ENCODE measurements around the gene PTPRM. TPM values are rescaled to one million over a fixed set of nuclear protein-coding genes. Genes with fewer than 3 reads are reported as not detected.

The PTPRM gene
- total RNA-seq, 1 experiment from 2014 or later = 14.5 TPM

- Histone ChIP-seq H3K4me1 (ENCODE audit: control insufficient read depth in 1 of 2, insufficient read depth in 2 of 2, low read length in 2 of 2) (no peaks in the 10 kb centered on the region), H3K4me2 (ENCODE audit: low read length) (no peak overlapping the region), H3K79me2 (ENCODE audit: insufficient read depth, low read length) (no peaks in the 10 kb centered on the region), H3K9me3 (ENCODE audit: control insufficient read depth in 1 of 2, insufficient read depth in 1 of 2, low read depth in 1 of 2, low read length in 2 of 2) (no peaks in the 10 kb centered on the region), H3K27me3 (ENCODE audit: insufficient read depth, low read length) (no peaks in the 10 kb centered on the region), H3K4me3 (replicated peaks in 1 of 2; ENCODE audit: low read depth in 1 of 2, low read length in 2 of 2) (no peak overlapping the region), H3K36me3 (ENCODE audit: control insufficient read depth in 1 of 2, insufficient read depth in 2 of 2, low read length in 2 of 2) (no peaks in the 10 kb centered on the region), H4K20me1 (ENCODE audit: insufficient read depth) (no peaks in the 10 kb centered on the region), H3K9ac (ENCODE audit: low read length) (no peak overlapping the region), H3K27ac (ENCODE audit: low read depth, low read length) (no peak overlapping the region), H3K9me2 (ENCODE audit: insufficient read depth) (no peaks in the 10 kb centered on the region), H2AFZ (ENCODE audit: low read depth, low read length, poor library complexity, severe bottlenecking) (no peak overlapping the region)
- intact Hi-C loops (cut with micrococcal nuclease) = loop anchor here (1.0 kb wide), 2 partner anchors 190 to 599 kb away; no protein-coding TSS in a partner anchor
- POLR2A ChIA-PET = no interaction called here
- CTCF ChIA-PET = interaction anchor here (0.7 to 1.8 kb wide), 19 partner anchors 9 to 691 kb away, joined by 3 to 9 read pairs (median 4); no protein-coding TSS in a partner anchor
- RAD21 ChIA-PET (ENCODE audit: low non-redundant PET in 1 of 2, low total read pairs in 2 of 2, uncharacterized antibody in 2 of 2, unreplicated experiment in 2 of 2) = interaction anchor here in 1 of 2 experiments (0.6 kb wide), 1 partner anchor 192 kb away, joined by 3 read pairs; no protein-coding TSS in a partner anchor
- DNase-seq (ENCODE audit: low read depth, low spot score) (peak; percentile 29), ATAC-seq (peak; percentile 89)
- no TSS peak for BruUV-seq (replicated peaks)
- TF ChIP-seq ELF1 (IDR thresholded peaks at IDR 0.05; ENCODE audit: borderline replicate concordance, low read depth) (no peak), ZFX (IDR thresholded peaks at IDR 0.05) (no peak), SRF (IDR thresholded peaks at IDR 0.05; ENCODE audit: low read depth) (no peak), FOSL1 (IDR thresholded peaks at IDR 0.05; ENCODE audit: low read depth) (no peak), POLR2AphosphoS5 (IDR thresholded peaks at IDR 0.05; ENCODE audit: low read depth, low read length) (no peak), CEBPB (IDR thresholded peaks at IDR 0.05; ENCODE audit: low read depth) (no peak), SIN3A (IDR thresholded peaks at IDR 0.05; ENCODE audit: low read depth) (no peak), SP1 (IDR thresholded peaks at IDR 0.05; ENCODE audit: low read depth) (no peak), RAD21 (IDR thresholded peaks at IDR 0.05; ENCODE audit: low read depth) (peak; percentile 71), CTCF (IDR thresholded peaks at IDR 0.05 in 2 of 3, conservative IDR thresholded peaks at IDR 0.05 in 1 of 3; ENCODE audit: borderline replicate concordance in 1 of 3, insufficient read depth in 1 of 3, low read depth in 2 of 3, low read length in 2 of 3) (peak; percentile 35 to 60 (median 56); a peak in 4 of 6 replicates), CBX3 (IDR thresholded peaks at IDR 0.05; ENCODE audit: low read depth) (no peak), JUND (IDR thresholded peaks at IDR 0.05) (no peak), REST (IDR thresholded peaks at IDR 0.05; ENCODE audit: low read depth) (no peak), POLR2A (IDR thresholded peaks at IDR 0.05; ENCODE audit: borderline replicate concordance, extremely low read depth, insufficient read depth, insufficient read length) (no peak), TCF7L2 (IDR thresholded peaks at IDR 0.05; ENCODE audit: borderline replicate concordance, extremely low read depth, insufficient read depth, insufficient read length) (no peak), MAX (IDR thresholded peaks at IDR 0.05) (no peak)
Observed at GRCh38 chr18:7789856-7790552, 222.9 kb downstream of the PTPRM start.

Data from HCT116 (cell line).